KBM-7 (cell line): ENCODE data around the gene TMEM35A.

ENCODE experiments used
- DNase-seq: peaks from one replicate; pipeline ENCODE4 v3.0.0-alpha.2; 2015
- in situ Hi-C: fragments of 300-500 bp; cut with MboI; formaldehyde crosslinking; loops from 2 replicates; pipeline ENCODE4 v1.14.3; 2020; ENCODE audit warnings: low sequenced_read_pairs, low pct_unique_long_range_greater_than_20kb, mixed read lengths

The TMEM35A gene

DNA sequence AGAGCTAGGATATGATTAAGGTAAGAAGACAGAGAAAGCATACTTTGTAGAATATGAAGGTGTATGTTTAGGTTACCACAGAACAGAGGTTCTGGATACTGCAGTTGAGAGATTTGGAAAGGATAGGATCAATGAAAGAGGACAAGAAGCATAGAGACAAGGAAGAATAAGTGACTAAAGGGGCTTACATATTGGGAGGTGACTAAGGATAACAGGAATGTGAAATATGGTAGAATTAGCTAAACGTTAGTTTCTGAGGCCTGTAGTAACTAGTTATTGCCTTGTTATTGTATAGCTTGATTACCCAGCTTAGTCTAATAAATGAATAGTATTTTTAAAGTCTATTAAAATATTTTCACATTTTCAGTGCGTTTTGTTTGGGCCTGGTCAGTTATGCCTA lies 57.6 kb downstream of the TMEM35A start:
- no peak for DNase-seq
- in situ Hi-C loops: no loop called here
